ENCODE data around the gene LSAMP. TPM values are rescaled to one million over a fixed set of nuclear protein-coding genes. Genes with fewer than 3 reads are reported as not detected.
A peak's percentile ranks its signal among the peaks of the same experiment; 100 is the strongest.

LSAMP gene
- total RNA-seq, 3 donors from 2014 or later, result 0.78 to 39.8 (median 1.9) TPM

DNA sequence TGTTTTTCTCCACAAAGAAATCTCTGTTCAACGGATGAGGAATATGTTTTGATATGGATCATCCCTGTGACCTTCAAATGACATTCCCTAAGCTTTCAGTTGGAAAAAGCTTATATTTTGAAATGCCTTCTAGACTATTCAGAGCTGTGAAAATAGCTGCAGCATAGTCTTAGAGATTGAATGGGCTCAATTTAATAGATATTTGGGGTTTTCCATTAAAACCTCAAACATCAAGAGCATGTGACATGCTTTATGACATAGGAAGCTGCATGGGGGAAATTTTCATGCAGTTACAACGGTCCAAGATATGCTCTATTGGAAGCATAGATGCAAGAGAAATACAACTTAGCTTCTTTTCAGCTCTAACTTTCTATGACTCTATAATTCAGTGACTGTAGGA is 102.8 kb downstream of the LSAMP start:
- TF ChIP-seq, protein P1, sequence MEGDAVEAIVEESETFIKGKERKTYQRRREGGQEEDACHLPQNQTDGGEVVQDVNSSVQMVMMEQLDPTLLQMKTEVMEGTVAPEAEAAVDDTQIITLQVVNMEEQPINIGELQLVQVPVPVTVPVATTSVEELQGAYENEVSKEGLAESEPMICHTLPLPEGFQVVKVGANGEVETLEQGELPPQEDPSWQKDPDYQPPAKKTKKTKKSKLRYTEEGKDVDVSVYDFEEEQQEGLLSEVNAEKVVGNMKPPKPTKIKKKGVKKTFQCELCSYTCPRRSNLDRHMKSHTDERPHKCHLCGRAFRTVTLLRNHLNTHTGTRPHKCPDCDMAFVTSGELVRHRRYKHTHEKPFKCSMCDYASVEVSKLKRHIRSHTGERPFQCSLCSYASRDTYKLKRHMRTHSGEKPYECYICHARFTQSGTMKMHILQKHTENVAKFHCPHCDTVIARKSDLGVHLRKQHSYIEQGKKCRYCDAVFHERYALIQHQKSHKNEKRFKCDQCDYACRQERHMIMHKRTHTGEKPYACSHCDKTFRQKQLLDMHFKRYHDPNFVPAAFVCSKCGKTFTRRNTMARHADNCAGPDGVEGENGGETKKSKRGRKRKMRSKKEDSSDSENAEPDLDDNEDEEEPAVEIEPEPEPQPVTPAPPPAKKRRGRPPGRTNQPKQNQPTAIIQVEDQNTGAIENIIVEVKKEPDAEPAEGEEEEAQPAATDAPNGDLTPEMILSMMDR (IDR thresholded peaks at IDR 0.05), result no peak
- Histone ChIP-seq H3K36me3 (ENCODE audit: low read depth) (no peaks in the 10 kb centered on the region), H3K4me3 (no peak overlapping the region), H3K9me3 (no peaks in the 10 kb centered on the region), H3K4me1 (ENCODE audit: low read depth) (no peaks in the 10 kb centered on the region)
- ATAC-seq (no peak), DNase-seq (no peak)
- intact Hi-C loops (cut with DNase I, micrococcal nuclease), result no loop called here

DNA sequence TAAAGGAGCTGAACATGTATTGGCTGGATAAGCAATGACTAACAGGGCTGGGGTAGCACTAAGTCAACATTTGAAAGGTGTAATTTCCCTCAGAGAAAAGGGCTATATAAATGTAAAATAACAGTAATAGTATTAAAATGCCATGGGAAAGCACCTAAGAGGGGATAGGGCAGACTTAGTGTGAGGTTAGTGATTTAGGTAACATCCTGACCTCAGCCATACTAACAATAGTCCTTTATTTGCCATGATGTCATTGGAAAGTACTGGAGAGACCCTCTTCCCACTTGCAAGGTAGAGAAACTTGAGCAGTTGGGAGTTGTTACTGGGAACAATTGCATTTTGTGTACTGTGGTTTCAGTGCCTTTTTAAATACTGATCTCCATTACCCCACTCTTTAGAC is 103.4 kb downstream of the LSAMP start:
- H3K36me3 ChIP-seq (ENCODE audit: low read depth), result no peaks in the 10 kb centered on the region
- TF ChIP-seq, protein P1 (IDR thresholded peaks at IDR 0.05), result no peak
- no peaks in the 10 kb centered on the region for H3K9me3 ChIP-seq
- intact Hi-C loops (cut with DNase I, micrococcal nuclease), result no loop called here
- ATAC-seq (no peak), DNase-seq (no peak)
- no peak overlapping the region for H3K4me3 ChIP-seq
- no peaks in the 10 kb centered on the region for H3K4me1 ChIP-seq (ENCODE audit: low read depth)

DNA sequence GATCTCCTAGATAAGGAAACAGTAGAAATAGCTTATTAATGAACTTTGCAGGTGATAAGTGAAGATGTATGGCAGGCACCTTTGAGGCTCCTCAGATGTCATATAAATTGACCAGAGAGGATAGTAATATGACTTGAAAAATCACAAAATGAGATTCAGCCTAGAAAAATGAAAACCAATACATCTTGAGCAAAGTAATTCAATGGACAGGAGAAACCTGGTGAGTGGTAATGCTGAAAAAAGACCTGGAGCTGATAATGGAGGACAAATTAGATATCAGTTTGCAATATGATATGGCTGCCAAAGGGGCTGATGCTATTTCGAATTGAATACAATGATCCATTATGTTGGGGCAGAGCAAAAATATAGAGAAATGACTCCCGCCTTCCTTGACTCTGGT is 103.9 kb downstream of the LSAMP start:
- H3K36me3 ChIP-seq (ENCODE audit: low read depth), result no peaks in the 10 kb centered on the region
- H3K4me1 ChIP-seq (ENCODE audit: low read depth), result no peaks in the 10 kb centered on the region
- DNase-seq, result no peak
- no peaks in the 10 kb centered on the region for H3K9me3 ChIP-seq
- no peak for ATAC-seq
- no peak overlapping the region for H3K4me3 ChIP-seq
- TF ChIP-seq, protein P1 (IDR thresholded peaks at IDR 0.05), result no peak
- intact Hi-C loops (cut with DNase I, micrococcal nuclease), result no loop called here

DNA sequence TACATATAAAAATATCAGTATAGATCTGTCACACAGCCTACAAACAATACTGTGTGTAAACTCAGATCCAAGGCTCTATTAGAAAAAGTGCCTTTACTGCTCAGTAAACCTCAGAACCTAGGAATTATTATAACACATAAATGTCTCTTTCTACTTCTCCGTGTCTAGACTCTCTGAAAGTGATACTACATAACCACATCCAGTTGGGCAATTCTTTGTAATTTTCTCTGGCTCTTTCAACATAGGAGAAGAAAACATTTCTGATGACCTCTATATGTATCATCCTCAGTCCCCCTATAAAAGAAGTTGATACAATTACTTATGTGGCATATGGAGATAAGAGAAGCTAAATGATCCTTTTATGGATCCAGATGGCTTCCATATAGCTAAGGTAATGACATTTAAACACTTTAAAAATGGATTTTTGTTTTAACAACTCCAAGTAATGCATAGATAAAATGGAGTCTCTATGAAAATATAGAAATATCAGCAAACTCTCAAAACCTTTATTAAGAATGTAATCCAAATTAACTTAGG is 104.5 kb downstream of the LSAMP start:
- H3K4me1 ChIP-seq (ENCODE audit: low read depth), result no peaks in the 10 kb centered on the region
- no peak for DNase-seq
- intact Hi-C loops (cut with DNase I, micrococcal nuclease), result no loop called here
- H3K36me3 ChIP-seq (ENCODE audit: low read depth), result no peaks in the 10 kb centered on the region
- TF ChIP-seq, protein P1 (IDR thresholded peaks at IDR 0.05), result no peak
- no peak overlapping the region for H3K4me3 ChIP-seq
- ATAC-seq, result no peak
- H3K9me3 ChIP-seq, result no peaks in the 10 kb centered on the region

DNA sequence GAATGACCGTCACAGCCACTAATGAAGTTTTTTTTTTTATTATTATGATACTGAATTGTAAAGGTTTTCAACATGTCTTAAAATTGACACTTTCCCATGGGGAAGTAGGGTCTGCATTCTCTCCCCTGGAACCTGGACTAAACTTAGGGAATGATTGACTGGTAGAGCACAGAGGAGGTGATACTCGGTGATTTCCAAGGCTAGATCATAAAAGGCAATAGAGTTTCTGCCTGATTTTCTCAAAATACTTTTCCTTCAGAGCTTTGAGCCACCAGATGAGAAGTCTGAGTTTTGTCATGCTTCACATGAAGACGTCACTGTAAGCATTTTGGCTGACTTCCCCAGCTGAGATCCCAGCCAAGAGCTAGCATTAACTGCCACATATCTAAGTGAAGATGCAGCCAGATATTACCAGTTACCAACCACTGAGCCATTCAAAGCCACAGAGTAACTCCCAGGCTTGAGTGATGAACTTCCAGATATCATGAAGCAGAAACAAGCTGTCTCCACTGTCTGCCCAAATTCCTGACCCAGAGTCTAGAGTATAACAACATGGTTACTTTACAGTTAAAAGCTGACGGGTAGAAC is 105.8 kb downstream of the LSAMP start:
- Histone ChIP-seq H3K4me1 (ENCODE audit: low read depth) (no peaks in the 10 kb centered on the region), H3K36me3 (ENCODE audit: low read depth) (no peaks in the 10 kb centered on the region), H3K4me3 (no peak overlapping the region), H3K9me3 (no peaks in the 10 kb centered on the region)
- ATAC-seq (no peak), DNase-seq (peak in 1 of 3 donors; percentile 11)
- TF ChIP-seq, protein P1 (IDR thresholded peaks at IDR 0.05), result no peak
- intact Hi-C loops (cut with DNase I, micrococcal nuclease), result no loop called here
